Stimulated activated naive B cell treated with anti-CD40 and anti-IgM and Interleukin-4, amounts not matched to agents 10 μg/mL and 1 μg/mL and 100 μg/mL, for 72 hours (primary cell): Measurements from ENCODE around the gene CYP3A7.
"Not testable (repeated sequence)": the region's sequence is repeated elsewhere in the genome, so short reads cannot be mapped to it uniquely, and the experiment has no call there.

Experiments
- ATAC-seq, 2 donors: fragments of 150-1000 bp; cut with Tn5 transposase; replicated peaks; 2 replicates each; pipeline ENCODE4 v1.10.0; 2021; ENCODE audit warnings: moderate library complexity in 1 of 2
- DNase-seq: peaks from one replicate; pipeline ENCODE4 v3.0.0; 2021
- H3K27ac Mint-ChIP-seq: one replicate; pipeline ENCODE4 v1.8.0; 2022; ENCODE audit warnings: mild to moderate bottlenecking, mixed read lengths
- H3K27me3 Mint-ChIP-seq, 2 donors: one replicate each; pipeline ENCODE4 v1.8.0; 2022; ENCODE audit warnings: mixed read lengths in 2 of 2
- H3K36me3 Mint-ChIP-seq, 2 donors: one replicate each; pipeline ENCODE4 v1.8.0; 2022; ENCODE audit warnings: mixed read lengths in 2 of 2, mild to moderate bottlenecking in 1 of 2
- H3K4me1 Mint-ChIP-seq, 2 donors: one replicate each; pipeline ENCODE4 v1.8.0; 2022; ENCODE audit warnings: mixed read lengths in 2 of 2, mild to moderate bottlenecking in 1 of 2
- H3K4me3 Mint-ChIP-seq, 2 donors: one replicate each; pipeline ENCODE4 v1.8.0; 2022; ENCODE audit warnings: mild to moderate bottlenecking in 2 of 2, mixed read lengths in 2 of 2, moderate library complexity in 1 of 2
- H3K9me3 Mint-ChIP-seq, 2 donors: one replicate each; pipeline ENCODE4 v1.8.0; 2022; ENCODE audit warnings: mixed read lengths in 2 of 2, mild to moderate bottlenecking in 1 of 2

Gene CYP3A7

DNA sequence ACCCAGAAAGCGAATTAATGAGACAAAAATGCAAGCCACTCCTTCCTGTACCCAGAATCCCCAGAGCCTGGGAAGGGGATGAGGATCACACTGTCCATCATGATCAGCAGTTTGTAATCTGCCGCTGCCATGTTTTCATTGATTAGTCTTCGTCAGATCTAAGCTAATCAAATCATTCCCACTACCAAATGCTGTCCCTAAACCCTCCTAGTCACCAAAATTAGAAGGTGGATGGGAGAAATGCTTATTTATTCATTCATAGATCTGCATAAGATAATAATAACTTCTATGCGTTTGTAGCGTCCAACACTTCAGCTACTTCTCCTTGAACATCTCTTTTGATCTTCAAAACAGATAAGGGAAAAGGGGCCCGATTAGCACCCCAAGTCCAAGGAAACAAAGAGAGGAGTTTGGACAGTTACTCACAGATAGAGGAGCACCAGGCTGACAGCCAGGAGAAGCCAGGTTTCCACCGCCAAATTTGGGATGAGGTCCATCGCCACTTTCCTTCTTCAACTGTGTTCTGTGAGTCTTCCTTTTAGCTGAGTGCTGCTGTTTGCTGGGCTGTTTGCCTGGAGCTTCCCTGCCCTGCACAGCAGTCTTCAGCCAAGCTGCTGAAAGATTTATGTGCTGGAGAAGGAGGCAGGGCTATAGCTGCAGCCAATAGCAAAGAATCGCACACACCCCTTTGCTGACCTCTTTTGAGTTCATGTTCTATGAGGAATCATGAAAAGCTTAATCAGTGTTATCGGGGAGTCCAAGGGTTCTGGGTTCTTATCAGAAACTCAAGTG, 55.4 kb downstream of the CYP3A7 start, which contains the start of gene CYP3A5:
CYP3A5 (minus strand) TSS at position 597 of the 792 bp plus-strand sequence; CDS start at position 497, 100 bp downstream.
- H3K4me1 Mint-ChIP-seq = peaks cover 4 to 5% of the 10 kb centered on the region in 2 donors
- DNase-seq (no peak), ATAC-seq (no peak)
- H3K4me3 Mint-ChIP-seq = no peak within 1 kb of the TSS
- peaks cover 6 to 7% of the 10 kb centered on the region in 2 donors for H3K9me3 Mint-ChIP-seq
- H3K27ac Mint-ChIP-seq = no peak within 1 kb of the TSS
- peaks cover 17 to 22% of the 10 kb centered on the region in 2 donors for H3K27me3 Mint-ChIP-seq
- peaks cover 18 to 23% of the 10 kb centered on the region in 2 donors for H3K36me3 Mint-ChIP-seq

DNA sequence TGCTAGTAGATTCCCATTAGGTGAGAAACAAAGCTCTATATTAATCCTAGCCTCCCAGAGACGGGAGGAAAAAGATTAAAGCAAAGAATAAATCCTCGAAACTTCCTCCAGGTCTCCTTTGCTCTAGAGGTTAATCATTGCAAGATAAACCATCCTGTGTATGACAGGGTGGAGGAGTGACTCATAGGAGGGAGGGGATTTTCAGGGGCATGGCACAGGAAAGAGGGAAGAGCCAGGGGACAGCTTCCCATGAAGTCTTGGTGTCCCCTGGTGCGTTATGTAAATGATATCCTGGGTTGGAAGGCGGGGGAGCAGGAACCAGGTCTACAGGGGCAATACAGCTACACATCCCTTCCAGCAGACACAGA, 56.0 kb downstream of the CYP3A7 start:
- ATAC-seq = no peak
- Mint-ChIP-seq H3K27ac (no peak overlapping the region), H3K4me1 (peaks cover 4 to 5% of the 10 kb centered on the region in 2 donors)

DNA sequence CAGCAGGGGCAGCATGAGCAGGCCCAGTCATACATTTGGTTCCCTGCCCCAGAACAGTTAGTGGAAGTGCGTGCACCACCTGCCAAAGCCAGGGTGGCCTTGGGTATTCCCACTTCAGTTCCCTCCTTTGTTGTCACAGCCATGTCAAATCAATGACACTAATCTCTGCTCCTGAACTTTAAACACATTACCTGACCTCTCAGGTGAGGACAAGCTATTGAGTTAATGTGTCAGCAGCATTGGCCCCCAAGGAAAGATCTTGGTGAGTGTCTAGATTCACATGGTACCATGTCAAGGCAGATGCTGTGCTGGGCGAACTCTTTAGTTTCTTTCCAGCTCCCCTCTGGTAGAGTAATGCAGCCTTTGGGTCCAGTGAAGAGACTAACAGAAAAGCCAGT, 57.3 kb downstream of the CYP3A7 start:
- Mint-ChIP-seq H3K36me3 (peaks cover 12 to 17% of the 10 kb centered on the region in 2 donors), H3K4me1 (peaks cover 4 to 5% of the 10 kb centered on the region in 2 donors), H3K27me3 (peaks cover 10 to 22% of the 10 kb centered on the region in 2 donors), H3K27ac (no peak overlapping the region), H3K4me3 (no peak overlapping the region), H3K9me3 (peaks cover 4 to 5% of the 10 kb centered on the region in 2 donors)
- DNase-seq = no peak
- no peak for ATAC-seq

More for the DNA sequence above, 56.0 kb downstream of the CYP3A7 start:
- H3K4me3 Mint-ChIP-seq = no peak overlapping the region
- DNase-seq = no peak
- H3K36me3 Mint-ChIP-seq = peaks cover 18 to 23% of the 10 kb centered on the region in 2 donors
- H3K9me3 Mint-ChIP-seq = peaks cover 6 to 7% of the 10 kb centered on the region in 2 donors
- peaks cover 17 to 22% of the 10 kb centered on the region in 2 donors for H3K27me3 Mint-ChIP-seq

DNA sequence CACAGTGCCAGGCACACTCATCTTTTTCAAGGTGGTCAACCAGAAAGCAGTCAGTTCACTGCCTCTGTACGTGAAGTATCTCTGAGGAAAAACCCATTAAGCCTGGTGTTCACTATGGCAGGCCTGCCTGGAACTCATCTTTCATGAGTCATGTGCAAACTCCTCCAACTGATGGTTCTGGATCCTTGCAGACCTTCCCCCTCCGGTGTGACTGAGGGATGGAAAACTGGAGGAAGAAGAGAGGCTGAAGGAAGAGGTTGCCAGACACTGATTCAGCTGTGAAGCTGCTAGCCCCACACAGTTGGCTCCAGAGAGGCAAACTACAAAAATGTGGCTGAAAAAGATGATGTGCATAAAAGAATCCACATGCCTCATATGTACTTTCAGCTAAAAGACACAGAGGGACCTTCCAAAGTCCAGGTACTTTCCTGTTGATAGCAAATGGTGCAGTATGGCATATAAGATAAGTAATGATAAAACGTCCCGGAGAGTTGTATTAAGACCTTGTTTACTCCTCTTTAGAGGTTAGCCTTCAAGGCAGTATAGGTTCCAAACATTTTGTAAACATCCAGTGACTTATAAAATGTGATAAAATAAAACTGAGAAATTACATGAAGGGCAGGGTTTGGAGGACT, 57.9 kb downstream of the CYP3A7 start:
- no peak overlapping the region for H3K27ac Mint-ChIP-seq
- no peak for ATAC-seq
- peaks cover 0 to 2% of the 10 kb centered on the region in 2 donors for H3K9me3 Mint-ChIP-seq
- peaks cover 4 to 5% of the 10 kb centered on the region in 2 donors for H3K4me1 Mint-ChIP-seq
- H3K4me3 Mint-ChIP-seq = no peak overlapping the region
- no peak for DNase-seq
- H3K36me3 Mint-ChIP-seq = peaks cover 9 to 13% of the 10 kb centered on the region in 2 donors
- peaks cover 10 to 19% of the 10 kb centered on the region in 2 donors for H3K27me3 Mint-ChIP-seq

DNA sequence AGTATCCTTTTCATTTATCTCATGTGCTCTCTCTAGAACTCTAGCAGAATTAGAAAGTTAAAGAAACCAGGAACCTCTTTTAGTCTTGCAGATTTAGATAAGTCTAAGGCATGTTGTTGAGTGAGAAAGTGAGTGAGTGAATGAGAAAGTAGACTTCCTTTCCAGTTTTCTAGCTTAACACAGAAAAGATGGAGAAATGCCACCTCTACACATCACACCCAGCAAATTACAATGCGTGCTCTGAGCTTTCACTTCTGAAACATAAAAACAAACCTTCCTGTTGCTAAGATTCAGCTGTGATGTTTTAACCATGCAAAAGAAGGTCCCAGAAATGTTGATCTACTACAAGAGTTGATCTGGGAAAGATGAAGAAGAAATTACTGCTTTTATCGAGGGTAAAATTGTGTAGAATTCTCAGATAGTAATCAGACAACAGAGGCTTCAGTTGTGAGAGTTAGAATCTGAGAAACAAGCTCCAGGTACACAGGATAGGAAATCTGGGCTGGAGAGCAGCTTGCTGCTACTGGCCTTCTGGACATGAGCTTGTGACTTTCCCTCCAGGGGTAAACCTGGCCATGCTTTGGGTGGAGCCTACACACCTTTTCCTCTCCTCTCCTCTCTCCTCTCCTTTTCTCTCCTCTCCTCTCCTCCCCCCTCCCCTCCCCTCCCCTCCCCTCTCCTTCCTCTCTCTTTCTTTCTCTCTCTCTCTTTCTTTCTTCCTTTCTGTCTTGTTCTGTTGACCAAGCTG, 59.8 kb downstream of the CYP3A7 start:
- H3K36me3 Mint-ChIP-seq = peaks cover 0 to 9% of the 10 kb centered on the region in 2 donors
- no peak for DNase-seq
- no peak overlapping the region for H3K27ac Mint-ChIP-seq
- H3K4me3 Mint-ChIP-seq = no peak overlapping the region
- H3K4me1 Mint-ChIP-seq = peaks cover 4 to 5% of the 10 kb centered on the region in 2 donors
- ATAC-seq = no peak
- H3K9me3 Mint-ChIP-seq = no peaks in the 10 kb centered on the region
- peaks cover 1 to 9% of the 10 kb centered on the region in 2 donors for H3K27me3 Mint-ChIP-seq

DNA sequence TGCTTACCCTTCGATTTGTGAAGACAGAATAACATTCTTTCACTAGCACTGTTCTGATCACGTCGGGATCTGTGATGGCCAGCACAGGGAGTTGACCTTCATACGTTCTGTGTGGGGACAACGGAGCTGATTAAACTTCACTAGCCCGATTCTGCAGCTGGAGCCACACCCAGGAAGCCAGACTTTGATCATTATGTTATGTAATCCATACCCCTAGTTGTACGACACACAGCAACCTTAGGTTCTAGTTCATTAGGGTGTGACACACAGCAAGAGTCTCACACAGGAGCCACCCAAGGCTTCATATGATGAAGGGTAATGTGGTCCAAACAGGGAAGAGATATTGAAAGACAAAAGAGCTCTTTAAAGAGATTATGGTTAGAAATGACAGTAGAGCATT, 62.4 kb downstream of the CYP3A7 start:
- no peak overlapping the region for H3K27ac Mint-ChIP-seq
- H3K36me3 Mint-ChIP-seq = peaks cover 8 to 17% of the 10 kb centered on the region in 2 donors
- peaks cover 4 to 5% of the 10 kb centered on the region in 2 donors for H3K4me1 Mint-ChIP-seq

DNA sequence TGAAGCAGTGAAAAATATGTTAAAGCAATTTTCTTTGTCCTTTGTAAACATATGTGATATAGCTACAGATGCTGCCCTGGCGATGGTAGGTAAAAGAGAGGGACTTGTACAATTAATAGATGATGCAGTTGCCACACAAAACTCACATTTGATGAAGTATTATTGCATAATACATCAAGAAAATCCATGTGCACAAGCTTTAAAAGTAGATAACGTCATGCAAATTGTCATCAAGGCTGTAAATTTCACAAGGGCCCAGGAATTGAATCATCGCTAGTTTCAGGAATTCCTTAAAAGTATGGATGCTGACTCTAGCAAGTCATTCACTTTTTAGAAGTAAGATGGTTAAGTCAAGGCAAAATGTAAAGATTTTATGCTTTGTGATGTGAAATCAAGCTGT, 65.2 kb downstream of the CYP3A7 start:
- Mint-ChIP-seq H3K9me3 (no peaks in the 10 kb centered on the region), H3K27me3 (no peaks in the 10 kb centered on the region), H3K4me3 (no peak overlapping the region), H3K36me3 (peaks cover 11 to 18% of the 10 kb centered on the region in 2 donors), H3K27ac (no peak overlapping the region), H3K4me1 (no peaks in the 10 kb centered on the region)
- ATAC-seq (no peak), DNase-seq (no peak)

More for the DNA sequence above, 62.4 kb downstream of the CYP3A7 start:
- Mint-ChIP-seq H3K9me3 (no peaks in the 10 kb centered on the region), H3K4me3 (no peak overlapping the region), H3K27me3 (no peaks in the 10 kb centered on the region)
- ATAC-seq = no peak
- DNase-seq = no peak

DNA sequence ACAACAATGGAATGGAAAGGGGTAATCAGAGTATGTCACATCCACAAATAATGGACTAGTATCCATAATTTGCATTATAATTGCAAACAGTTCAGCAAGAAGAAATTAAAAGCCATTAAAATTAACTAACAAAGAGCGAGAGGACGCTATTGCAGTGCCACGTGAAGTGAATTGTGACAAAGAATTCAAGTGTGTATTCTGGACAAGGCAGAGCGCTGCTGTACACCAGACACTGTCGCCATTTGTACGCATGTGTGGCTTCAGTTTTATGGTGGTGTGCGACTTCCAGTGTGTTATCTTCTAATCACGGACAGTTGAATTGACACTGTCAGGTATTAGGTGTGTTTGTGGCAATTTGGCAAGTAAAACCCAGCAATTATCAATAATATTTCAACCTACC, 66.5 kb downstream of the CYP3A7 start:
- no peak for ATAC-seq
- Mint-ChIP-seq H3K9me3 (no peaks in the 10 kb centered on the region), H3K27ac (no peak overlapping the region), H3K4me3 (no peak overlapping the region), H3K36me3 (peaks cover 23 to 25% of the 10 kb centered on the region in 2 donors), H3K27me3 (no peaks in the 10 kb centered on the region), H3K4me1 (no peaks in the 10 kb centered on the region)
- no peak for DNase-seq

DNA sequence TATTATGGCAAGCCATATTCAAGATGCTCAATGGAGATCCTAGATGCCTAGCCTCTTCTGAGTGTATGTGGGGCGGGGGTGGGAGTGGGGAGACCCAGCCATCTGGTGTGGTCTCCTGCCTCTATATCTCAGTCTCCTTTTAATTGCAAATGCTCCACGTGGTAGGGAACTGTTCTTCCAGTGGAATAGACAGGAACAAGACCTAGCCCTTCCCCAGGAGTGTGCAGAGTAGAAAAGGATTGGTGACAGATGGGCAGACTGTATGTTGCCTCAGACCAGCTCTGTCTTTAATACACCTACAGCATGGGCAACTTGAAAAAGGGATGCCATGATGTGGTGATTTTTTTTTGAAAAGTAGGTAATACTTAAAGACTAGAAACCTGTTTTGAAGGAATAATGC, 67.8 kb downstream of the CYP3A7 start:
- Mint-ChIP-seq H3K4me3 (no peak overlapping the region), H3K27ac (no peak overlapping the region), H3K27me3 (no peaks in the 10 kb centered on the region), H3K4me1 (no peaks in the 10 kb centered on the region), H3K9me3 (no peaks in the 10 kb centered on the region), H3K36me3 (peaks cover 30 to 32% of the 10 kb centered on the region in 2 donors)
- no peak for ATAC-seq
- no peak for DNase-seq

DNA sequence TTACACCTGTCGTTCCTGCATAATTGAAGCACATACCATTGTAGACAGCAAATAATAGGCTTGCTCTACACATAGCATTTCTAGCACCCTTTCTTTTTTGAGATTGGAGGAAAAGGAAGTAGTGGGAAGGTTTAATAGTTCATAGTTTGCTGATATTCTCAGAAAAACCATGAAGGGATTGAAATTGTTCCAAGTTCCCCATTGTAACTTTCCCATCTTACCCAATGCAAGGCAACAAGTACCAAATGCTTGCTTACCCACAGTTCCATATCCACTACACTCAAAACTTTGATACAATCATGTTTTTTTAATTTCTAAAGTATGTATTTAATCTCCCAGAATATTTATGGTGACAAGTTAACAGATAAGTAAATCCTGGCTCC, 69.0 kb downstream of the CYP3A7 start:
- ATAC-seq (no peak), DNase-seq (no peak)
- Mint-ChIP-seq H3K36me3 (peaks cover 30 to 32% of the 10 kb centered on the region in 2 donors), H3K9me3 (no peaks in the 10 kb centered on the region), H3K4me1 (no peaks in the 10 kb centered on the region), H3K27ac (no peak overlapping the region), H3K27me3 (no peaks in the 10 kb centered on the region), H3K4me3 (no peak overlapping the region)

DNA sequence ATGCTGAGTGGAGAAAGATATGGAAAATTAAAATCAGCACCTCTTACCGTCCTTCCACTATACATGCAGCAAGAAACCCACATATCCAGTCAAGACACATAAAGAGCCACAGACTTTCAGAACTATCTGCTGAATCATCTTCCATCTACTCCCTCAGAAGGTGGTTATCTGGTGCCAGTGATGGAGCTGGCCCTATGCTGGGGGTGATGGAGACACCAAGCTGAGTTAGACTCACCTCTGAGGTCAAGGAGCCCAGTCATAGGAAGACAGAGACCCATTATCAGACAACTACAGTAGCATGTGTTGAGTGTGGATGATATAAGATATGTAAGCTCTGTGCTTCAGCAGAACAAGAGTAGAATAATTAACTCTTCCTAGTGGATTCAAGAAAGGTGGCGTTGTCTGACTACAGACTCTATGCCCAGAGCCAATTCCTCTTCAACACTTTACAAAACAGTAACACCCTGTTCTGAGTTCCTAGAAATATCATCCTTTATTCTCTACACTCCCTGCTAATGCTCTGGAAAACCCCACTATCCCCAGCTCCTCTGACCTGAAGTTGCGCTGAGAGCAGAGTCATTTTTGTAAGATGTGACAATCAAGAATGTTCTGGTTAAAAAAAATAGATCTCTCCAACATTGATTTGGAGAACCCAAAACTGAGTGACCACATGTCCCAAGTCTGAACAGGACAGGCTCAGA, 69.5 kb downstream of the CYP3A7 start:
- no peak overlapping the region for H3K4me3 Mint-ChIP-seq
- no peaks in the 10 kb centered on the region for H3K4me1 Mint-ChIP-seq
- peaks cover 30 to 33% of the 10 kb centered on the region in 2 donors for H3K36me3 Mint-ChIP-seq
- DNase-seq = no peak
- H3K9me3 Mint-ChIP-seq = no peaks in the 10 kb centered on the region
- no peaks in the 10 kb centered on the region for H3K27me3 Mint-ChIP-seq
- H3K27ac Mint-ChIP-seq = no peak overlapping the region
- no peak for ATAC-seq

DNA sequence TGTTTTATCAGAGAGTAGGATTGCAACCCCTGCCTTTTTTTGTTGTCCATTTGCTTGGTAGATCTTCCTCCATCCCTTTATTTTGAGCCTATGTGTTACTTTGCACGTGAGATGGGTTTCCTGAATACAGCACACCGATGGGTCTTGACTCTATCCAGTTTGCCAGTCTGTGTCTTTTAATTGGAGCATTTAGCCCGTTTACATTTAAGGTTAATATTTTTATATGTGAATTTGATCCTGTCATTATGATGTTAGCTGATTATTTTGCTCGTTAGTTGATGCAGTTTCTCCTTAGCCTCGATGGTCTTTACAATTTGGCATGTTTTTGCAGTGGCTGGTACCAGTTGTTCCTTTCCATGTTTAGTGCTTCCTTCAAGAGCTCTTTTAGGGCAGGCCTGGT, 77.1 kb downstream of the CYP3A7 start:
- DNase-seq, H3K4me3 Mint-ChIP-seq, ATAC-seq, H3K9me3 Mint-ChIP-seq, H3K27me3 Mint-ChIP-seq, H3K4me1 Mint-ChIP-seq, H3K27ac Mint-ChIP-seq: not testable (repeated sequence)
- peaks cover 41 to 54% of the 10 kb centered on the region in 2 donors for H3K36me3 Mint-ChIP-seq
